ENCODE measurements around the gene PTPRU.
"Not testable (repeated sequence)": the region's sequence is repeated elsewhere in the genome, so short reads cannot be mapped to it uniquely, and the experiment has no call there.

The PTPRU gene

DNA sequence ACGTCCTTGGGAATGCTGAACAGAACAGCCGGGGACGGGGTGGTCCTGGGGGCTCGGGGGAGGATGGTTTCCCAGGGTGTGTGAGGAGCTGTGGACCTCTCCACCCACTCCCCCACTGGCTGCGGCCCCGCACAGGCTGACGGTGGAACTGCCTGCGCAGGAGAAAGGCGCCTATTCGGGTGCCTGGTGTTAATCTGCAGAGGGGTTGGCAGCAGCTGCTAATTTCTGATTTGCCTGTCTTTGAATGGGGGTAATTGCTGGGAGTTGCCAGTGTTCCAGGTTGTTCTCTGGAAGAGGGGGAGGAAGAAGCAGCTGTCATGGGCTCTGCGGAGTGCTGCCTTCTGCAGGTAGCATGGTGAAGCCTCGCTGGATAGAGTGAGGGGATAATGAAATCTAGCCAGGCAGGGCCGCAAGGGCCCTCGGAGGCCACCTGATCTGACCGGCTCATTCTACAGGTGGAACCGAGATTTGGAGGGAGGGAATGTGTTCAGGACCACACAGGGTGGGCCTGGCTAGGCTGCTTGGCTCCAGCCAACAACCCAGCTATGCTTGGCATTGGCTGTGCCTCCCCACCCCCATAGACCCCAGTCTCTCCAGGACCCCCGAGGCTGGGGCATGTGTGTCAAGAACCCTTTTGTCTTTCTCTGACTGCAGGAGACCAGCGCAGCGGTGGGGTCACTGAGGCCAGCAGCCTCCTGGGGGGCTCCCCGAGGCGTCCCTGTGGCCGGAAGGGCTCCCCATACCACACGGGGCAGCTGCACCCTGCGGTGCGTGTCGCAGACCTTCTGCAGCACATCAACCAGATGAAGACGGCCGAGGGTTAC, 67.1 kb downstream of the PTPRU start:
- in situ Hi-C loops (cut with MboI; ENCODE audit: low pct_unique_long_range_greater_than_20kb, low sequenced_read_pairs) = no loop called here
- DNase-seq = no peak

DNA sequence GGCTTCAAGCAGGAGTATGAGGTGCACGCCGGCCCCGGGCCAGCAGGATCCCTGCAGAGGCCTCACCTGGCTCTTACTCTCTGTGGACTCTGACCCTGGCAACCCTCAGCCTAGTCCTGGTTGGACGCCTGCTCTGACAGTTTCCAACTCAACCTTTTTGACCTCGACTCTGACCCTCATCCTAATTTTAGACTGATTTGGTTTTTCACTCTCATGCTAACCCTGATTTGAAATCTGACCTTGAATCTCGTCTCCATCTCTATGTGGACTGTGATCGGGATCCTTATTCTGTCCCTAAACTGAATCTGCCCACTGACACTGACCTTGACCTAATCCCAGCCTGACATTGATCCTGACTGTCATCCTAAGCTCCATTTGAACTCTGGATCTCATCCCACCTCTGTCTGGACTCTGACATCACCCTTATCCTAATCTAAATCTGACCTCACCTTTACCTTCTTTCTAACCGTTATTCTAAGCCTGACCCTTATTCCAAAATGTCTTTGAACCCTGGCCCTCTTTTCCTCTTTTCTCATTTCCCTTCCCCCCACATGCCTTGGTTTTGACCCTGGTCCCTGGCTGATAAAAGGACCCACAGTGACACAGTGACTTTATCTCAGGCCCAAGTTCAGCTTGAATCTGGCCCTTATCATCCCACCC, 67.8 kb downstream of the PTPRU start:
- in situ Hi-C loops (cut with MboI; ENCODE audit: low pct_unique_long_range_greater_than_20kb, low sequenced_read_pairs) = no loop called here
- no peak for DNase-seq

DNA sequence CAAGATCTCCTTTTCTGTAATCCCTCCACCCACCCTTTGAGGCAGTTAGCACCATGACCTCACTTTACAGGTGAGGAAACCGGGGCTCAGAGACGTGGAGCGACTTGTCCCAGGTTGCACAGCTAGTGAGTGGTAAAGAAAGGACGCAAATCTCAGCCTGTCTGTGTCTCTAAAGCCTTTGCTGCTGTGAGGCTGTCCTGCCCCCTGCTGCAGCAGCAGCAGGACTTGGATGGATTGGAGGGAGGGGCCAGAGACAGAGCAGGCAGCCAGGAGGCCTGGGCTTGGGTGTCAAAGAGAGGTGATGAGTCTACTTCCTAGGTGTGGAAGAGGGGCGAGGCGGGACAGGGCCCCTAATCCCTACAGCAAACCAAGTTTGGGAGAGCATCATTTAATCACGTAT, 69.6 kb downstream of the PTPRU start:
- DNase-seq = no peak
- in situ Hi-C loops (cut with MboI; ENCODE audit: low pct_unique_long_range_greater_than_20kb, low sequenced_read_pairs) = no loop called here

DNA sequence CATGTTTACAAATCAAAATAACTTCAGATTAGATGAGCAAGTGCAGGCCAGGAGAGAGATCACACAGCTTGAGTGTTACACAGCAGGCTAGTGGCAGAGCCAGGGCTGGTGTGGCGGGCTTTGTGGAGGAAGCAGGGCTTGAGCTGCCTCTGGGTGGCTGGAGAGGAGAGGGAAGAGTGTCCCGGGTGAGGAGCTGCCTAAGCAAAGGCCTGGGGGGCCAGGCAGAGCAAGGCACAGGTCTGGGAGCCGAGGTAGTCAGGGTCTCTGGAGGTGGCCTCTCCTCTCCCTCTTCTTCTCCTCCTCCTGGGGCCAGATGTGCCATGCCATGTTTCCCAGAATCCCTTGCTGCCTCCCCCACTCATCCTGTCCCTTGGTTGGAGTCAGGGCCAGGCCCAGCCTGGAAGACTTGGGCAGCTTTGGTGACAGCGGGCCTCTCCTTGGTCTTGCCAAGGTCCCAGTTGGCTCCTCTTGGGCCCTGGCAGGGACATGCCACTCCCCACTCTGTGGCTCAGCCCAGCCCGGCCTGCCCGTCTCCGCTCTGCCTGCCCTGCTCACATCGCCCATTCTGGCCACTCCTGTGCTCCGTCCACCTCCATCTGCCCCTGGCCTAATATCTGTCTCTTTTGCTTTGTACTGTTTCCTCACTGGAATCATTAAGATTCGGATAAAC, 70.3 kb downstream of the PTPRU start:
- in situ Hi-C loops (cut with MboI; ENCODE audit: low pct_unique_long_range_greater_than_20kb, low sequenced_read_pairs) = no loop called here

DNA sequence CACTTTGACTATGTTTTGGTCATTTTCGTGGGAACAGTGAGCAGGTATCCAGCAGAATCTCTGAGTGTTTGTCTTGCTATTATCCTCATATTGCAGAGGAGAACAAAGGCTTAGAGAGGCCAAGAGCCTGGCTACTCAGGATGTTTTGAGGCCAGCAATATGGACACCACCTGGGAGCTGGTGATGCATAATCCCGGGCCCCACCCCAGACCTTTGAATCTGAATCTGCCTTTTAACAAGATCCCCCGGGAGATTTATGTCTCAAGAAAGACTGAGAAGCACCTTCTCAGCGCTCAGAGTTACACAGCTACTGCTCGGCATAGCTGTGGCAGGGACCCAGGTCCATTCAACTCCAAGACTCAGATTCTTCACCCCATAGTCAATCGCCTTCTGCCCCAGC, 72.8 kb downstream of the PTPRU start:
- no peak for DNase-seq
- in situ Hi-C loops (cut with MboI; ENCODE audit: low pct_unique_long_range_greater_than_20kb, low sequenced_read_pairs) = no loop called here

More for the DNA sequence above, 70.3 kb downstream of the PTPRU start:
- DNase-seq = no peak

DNA sequence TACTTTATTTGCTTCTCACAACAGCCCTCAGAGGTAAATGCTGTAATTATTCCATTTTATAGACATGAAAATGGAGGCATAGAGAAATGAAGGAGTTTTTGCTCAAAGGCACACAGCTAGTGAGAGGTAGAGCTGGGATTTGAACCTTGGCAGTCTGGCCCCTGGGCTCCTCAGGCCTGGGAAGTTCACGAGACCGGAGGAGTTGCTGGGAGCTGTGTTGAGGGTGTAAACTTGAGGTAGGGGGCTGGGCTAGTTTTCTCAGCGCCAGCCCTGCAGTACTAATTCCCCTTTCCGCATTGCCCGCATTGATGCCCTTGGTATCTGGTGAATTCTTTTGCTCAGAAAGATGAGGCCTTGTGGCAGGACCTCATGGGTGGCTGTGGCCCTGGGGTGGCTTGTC, 73.3 kb downstream of the PTPRU start:
- no peak for DNase-seq
- in situ Hi-C loops (cut with MboI; ENCODE audit: low pct_unique_long_range_greater_than_20kb, low sequenced_read_pairs) = no loop called here

DNA sequence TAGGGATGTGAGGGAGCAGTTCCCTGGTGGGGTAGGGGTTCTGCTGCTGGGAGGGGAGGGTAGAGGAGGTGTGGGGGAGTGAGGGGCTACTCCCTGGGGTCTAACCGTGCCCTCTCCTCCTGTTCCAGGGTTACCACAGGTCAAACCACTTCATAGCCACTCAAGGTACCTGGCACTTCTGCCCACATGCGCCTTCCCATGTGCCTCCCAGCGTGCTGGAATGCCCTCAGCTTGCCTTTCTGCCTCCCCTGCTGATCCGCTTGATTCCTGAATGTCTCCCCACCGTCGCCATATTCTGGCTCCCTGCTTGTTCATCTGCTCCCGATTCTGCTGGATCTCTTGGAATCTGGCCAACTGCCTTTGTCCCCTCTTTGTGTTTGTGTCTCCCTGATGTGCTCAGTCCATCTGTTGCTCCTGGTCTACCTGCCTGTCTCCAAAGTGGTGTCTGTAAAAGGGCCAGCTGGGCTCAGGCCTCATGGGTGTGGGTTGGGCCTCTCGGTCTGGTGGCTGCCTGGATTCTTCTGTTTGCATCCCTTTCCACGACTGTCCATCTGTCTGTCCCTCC, 74.4 kb downstream of the PTPRU start:
- in situ Hi-C loops (cut with MboI; ENCODE audit: low pct_unique_long_range_greater_than_20kb, low sequenced_read_pairs) = no loop called here
- DNase-seq = no peak

DNA sequence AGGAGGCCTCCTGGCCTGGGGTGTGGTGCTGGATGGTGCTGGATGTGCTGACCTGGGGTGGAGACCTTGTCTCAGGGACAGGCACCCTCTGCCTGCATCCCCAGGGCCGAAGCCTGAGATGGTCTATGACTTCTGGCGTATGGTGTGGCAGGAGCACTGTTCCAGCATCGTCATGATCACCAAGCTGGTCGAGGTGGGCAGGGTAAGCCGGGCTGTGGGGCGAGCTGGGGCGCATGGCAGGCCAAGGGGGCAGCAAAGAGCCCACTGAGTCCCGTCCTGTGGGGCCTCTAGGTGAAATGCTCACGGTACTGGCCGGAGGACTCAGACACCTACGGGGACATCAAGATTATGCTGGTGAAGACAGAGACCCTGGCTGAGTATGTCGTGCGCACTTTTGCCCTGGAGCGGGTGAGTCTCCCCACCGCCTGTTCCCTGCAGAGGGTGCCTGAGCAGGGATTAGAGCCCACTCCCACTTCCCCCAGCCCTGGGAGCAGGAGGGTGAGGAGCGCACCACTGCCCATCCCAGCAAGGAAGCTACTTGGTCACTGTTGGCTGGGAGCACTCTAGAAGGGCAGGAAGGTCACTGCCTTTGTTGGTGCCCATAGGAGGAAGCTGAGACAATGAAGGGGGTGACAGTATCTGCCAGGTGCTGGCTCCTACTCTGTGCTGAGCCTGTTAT, 75.2 kb downstream of the PTPRU start:
- no peak for DNase-seq
- in situ Hi-C loops (cut with MboI; ENCODE audit: low pct_unique_long_range_greater_than_20kb, low sequenced_read_pairs) = no loop called here

DNA sequence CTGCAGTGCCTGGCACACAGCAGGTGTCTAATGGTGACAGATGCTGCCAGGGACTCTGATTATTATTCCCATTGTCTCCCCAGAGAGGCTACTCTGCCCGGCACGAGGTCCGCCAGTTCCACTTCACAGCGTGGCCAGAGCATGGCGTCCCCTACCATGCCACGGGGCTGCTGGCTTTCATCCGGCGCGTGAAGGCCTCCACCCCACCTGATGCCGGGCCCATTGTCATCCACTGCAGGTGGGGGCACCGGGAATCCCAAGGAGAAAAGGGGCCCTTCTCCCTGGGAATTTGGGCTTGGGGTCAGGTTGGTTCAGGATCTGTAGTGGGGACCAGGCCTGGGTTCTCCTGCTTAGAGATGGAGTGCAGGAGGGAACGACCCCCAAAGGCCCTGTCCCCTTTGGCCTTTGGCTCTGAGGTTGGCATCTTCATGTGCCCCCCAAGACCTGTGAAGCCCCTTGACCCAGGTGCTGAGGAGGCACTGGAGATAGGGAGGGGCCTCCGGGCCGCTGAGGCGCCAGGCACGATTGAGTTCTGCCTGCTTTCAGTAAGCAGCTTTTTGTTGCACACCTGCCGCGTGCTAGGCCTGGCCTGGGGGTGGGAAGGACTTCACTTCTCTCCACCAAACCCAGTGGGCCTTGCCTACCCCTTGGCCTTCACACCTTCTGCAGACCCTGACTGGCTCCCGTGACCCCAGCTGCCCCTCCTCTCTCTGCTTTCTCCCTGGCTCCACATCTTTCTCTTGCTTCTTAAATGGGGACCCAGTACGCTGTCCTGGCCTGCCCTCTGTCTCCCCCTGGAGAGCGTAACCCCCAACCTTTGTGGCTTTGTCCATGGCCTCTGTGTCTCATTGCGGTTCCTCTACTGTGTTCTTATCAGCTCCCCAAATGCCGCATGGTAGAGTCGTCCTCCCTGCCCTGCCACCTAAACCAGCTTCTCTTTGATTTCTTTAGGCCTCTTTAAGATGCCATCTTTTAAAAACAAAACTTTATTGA, 76.4 kb downstream of the PTPRU start:
- in situ Hi-C loops (cut with MboI; ENCODE audit: low pct_unique_long_range_greater_than_20kb, low sequenced_read_pairs) = no loop called here
- DNase-seq = no peak

DNA sequence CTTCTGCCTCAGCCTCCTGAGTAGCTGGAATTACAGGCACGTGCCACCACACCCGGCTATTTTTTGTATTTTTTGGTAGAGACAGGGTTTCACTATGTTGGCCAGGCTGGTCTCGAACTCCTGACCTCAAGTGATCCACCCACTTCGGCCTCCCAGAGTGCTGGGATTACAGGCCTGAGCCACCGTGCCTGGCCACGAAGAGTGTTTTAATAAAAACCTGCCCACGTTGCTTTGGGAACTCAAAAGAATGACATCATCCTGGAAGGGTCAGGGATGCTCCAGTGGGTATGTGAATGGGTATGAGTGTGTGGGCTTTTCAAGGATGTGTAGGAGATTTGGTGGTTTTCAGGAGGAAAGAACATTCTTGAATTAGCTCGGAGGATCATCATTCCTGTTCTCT, 78.4 kb downstream of the PTPRU start:
- in situ Hi-C loops (cut with MboI; ENCODE audit: low pct_unique_long_range_greater_than_20kb, low sequenced_read_pairs); DNase-seq: not testable (repeated sequence)

DNA sequence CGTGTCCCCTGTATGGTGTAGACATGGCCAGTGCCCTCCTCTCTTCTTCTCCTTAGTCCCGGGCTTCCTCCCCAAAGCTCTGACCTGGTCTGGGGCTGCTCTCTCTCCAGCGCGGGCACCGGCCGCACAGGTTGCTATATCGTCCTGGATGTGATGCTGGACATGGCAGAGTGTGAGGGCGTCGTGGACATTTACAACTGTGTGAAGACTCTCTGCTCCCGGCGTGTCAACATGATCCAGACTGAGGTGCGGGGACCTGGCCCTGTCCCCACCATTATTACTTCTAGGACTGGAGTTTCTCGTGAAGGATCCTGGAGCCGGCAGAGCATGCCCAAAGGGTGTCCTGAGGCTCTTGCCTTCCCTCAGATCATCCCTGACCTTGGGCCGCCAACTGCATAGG, 78.9 kb downstream of the PTPRU start:
- no peak for DNase-seq
- in situ Hi-C loops (cut with MboI; ENCODE audit: low pct_unique_long_range_greater_than_20kb, low sequenced_read_pairs) = no loop called here

DNA sequence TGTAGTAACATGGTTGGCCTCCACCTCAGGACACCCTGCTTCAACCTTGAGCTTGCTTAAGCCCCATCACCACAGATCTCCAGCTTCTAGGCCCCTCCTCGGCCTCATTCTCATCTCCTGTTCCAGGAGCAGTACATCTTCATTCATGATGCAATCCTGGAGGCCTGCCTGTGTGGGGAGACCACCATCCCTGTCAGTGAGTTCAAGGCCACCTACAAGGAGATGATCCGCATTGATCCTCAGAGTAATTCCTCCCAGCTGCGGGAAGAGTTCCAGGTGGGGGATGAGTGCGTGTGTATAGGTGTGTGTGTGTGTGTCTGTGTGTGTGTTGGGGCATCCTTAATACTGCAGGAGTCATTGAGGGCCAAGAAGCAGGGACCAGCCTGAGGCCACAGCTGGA, 79.6 kb downstream of the PTPRU start:
- in situ Hi-C loops (cut with MboI; ENCODE audit: low pct_unique_long_range_greater_than_20kb, low sequenced_read_pairs) = no loop called here

DNA sequence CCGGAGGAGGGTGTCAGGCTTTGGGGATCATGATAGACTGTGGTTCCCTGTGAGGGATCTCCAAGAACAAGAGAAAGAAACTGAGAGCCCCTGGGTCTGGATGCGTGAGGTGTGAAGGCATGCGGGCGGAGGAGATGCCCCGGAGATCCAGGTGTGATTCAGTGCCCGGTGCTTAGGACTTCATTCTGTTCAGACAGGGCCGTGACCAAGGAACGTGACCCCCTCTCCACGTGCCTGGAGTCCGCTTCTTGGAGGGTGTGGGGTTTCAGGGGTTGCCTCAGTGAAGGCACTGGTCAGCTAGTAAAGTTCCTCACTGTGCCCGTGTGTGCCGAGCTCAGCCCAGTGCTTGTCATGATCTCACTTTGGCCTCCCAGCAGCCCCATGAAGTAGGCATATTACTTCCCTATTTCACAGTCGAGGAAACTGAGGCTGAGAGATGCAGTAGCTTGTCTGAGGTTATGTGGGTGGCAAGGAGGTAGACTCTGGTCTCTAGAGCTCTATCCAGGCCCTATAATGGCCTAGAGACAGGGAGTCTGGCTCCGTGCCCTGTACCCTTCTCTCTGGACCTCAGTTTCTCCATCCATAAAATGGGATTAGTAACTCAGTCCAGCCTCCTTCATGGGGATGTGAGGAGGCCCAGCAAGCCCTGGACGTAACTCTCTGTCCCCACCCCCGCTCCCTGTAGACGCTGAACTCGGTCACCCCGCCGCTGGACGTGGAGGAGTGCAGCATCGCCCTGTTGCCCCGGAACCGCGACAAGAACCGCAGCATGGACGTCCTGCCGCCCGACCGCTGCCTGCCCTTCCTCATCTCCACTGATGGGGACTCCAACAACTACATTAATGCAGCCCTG, 81.0 kb downstream of the PTPRU start:
- DNase-seq = no peak
- in situ Hi-C loops (cut with MboI; ENCODE audit: low pct_unique_long_range_greater_than_20kb, low sequenced_read_pairs) = no loop called here

More for the DNA sequence above, 79.6 kb downstream of the PTPRU start:
- DNase-seq = no peak

DNA sequence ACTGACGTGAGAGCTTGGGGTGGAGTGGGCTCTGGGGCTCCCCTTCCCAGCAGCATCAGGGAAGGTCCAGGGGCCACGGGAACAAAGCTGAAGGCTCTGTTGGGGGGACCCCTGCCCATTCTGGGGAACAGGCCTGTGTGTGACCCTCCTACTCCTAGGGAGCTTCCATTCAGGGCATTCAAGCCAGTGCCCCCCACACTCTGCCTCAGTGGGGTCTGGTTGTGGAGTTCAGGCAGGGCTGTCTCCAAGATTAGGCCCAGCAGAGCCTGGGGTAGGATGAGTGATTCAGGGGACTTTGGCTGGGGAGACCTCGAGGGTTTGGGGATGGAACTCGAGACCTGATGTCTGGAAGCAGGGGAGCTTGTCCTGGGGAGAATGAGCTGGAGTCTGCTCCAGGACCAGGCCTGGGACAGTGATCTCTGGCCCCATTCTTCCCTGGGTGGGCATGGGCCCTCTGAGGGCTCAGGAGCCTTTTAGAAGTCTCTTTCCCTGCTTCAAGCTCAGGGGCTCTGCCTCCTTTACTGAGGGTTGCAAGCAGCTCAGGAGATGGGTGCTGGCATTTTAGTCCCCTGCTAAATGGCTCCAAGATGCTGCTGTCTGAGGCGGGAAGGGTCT, 81.7 kb downstream of the PTPRU start:
- in situ Hi-C loops (cut with MboI; ENCODE audit: low pct_unique_long_range_greater_than_20kb, low sequenced_read_pairs) = no loop called here
- no peak for DNase-seq

DNA sequence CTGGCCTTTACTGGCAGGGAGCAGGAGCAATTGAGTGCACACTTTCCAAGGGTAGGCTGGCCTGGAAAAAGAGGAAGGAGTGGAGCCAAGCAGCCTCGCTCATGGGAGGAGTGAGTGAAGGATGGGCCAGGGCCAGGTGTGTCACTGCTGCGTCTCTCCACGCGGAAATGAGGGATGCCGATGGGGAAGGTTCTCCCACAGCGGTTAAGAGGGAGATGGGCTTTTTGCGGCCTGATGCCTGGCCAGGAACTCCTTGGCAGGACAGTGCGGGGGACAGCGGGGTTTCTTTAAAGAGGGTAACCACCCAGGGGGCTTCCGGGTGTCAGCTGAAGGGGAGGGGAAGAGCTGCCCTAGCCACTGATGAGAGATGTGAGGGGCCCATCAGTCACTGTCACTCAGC, 82.4 kb downstream of the PTPRU start:
- DNase-seq = no peak
- in situ Hi-C loops (cut with MboI; ENCODE audit: low pct_unique_long_range_greater_than_20kb, low sequenced_read_pairs) = no loop called here

DNA sequence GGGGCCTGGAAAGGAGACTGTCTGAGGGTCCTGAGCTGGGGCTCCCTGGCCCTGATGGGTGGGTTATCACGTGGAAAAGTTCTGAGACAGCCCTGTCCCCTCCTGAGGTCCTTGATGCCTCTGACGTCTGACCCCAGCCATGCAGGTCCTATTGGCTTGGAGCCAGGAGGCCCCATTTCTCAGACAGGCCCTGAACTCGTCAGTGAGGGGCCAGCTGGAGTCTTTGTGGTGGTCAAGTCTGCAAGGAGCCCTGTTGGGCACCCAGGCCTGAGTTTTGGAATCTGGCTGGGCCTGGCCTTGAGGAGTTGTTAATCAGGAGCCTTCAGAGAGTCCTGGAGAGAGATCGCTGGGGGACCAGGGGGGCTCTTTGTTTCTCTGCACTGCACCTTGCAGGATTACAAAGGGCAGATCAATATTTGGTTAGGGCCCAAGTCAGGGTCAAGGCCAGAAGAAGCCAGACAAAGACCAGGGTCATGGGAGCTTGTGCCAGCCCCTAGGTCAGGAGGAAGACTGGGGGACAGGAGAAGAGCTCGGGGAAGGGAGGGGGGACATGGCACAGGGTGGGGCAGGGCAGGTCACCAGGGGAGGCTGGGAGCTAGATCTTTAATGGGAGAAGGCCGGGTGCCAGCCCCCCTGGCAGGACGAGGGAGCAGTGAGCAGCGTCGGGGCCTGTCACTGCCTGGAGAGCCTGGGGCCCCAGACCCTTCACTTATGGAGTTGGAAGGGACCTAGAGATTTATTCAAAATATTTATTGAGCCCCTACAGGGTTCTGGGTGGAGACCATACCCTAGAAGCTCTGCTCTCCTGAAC, 83.2 kb downstream of the PTPRU start:
- in situ Hi-C loops (cut with MboI; ENCODE audit: low pct_unique_long_range_greater_than_20kb, low sequenced_read_pairs) = no loop called here
- DNase-seq = no peak
